ENCODE results near the gene KLF15. TPM values are rescaled to one million over a fixed set of nuclear protein-coding genes. Genes with fewer than 3 reads are reported as not detected.

Gene KLF15
- total and polyA plus RNA-seq, 9 of the 15 experiments (the other 6 are each of a cell fraction or from before 2014, with no cell fraction given): 0.08 to 4.8 (median 1.2) TPM

DNA sequence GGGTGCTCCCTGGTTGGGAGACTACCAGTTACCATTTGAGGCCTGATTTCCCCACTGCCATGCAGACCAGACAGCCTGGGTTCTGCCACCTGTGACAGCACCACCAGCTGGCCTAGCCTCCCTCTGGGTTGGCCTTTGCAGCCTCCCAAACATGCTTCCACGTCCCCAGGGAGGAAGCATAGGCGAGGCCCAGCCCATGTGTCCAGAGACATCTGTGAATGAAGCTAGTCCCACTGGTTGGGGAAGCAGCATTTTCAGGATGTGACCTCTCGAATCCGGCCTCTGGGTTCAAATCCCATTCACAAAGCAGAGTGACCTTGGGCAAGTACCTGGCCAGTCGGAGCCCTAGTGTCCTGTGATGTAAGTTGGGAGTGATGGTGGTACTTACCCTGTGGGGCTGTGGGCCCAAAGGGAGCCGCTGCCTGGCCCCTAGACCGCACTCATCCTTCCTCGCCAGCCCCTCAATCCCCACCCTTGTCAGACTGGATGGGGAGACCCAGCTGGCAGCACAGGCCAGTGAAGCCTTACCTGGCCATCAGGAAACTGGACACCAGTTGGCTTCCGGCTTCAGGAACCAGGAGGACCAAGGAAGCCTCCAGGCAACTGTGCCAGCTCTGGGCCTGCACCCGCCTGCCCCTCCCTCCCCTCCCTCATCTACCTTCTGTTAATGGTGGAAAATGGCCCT, 6.0 kb downstream of the KLF15 start:
- no peak overlapping the region for H2AFZ ChIP-seq (ENCODE audit: low read depth, low read length)
- no peak overlapping the region for H3K27ac ChIP-seq (ENCODE audit: extremely low read depth, low read depth, low read length)
- peaks cover 5 to 16% of the 10 kb centered on the region in 2 experiments; a peak in 3 of 5 replicates for H3K4me1 ChIP-seq (replicated peaks in 1 of 2; ENCODE audit: control insufficient read depth in 2 of 2, insufficient read depth in 2 of 2, low read length in 2 of 2)
- no peak for DNase-seq (ENCODE audit: extremely low read depth in 1 of 4, low spot score in 3 of 4)
- in situ Hi-C loops (cut with MboI) (no loop called here), intact Hi-C loops (cut with micrococcal nuclease) (no loop called here)
- H3K79me2 ChIP-seq (ENCODE audit: control insufficient read depth, insufficient read depth, low read length): no peaks in the 10 kb centered on the region
- no peaks in the 10 kb centered on the region for H3K36me3 ChIP-seq (ENCODE audit: control insufficient read depth, insufficient read depth, low read length)
- BruUV-seq (replicated peaks): no TSS peak
- no peak overlapping the region for H3K4me3 ChIP-seq
- no peaks in the 10 kb centered on the region for H3K9me1 ChIP-seq (ENCODE audit: control insufficient read depth, insufficient read depth, low read length)
- no peaks in the 10 kb centered on the region for H3K9me3 ChIP-seq (replicated peaks; ENCODE audit: control insufficient read depth, insufficient read depth, low read depth, low read length)
- WGBS (ENCODE audit: insufficient coverage, low coverage, missing lambda C conversion rate): 89% methylated on average over 3 of the region's 10 CpGs
- no peak for FAIRE-seq
- CTCF ChIA-PET (ENCODE audit: low intra/inter-chr PET ratio): no interaction called here
- POLR2A ChIA-PET: no interaction called here
- no peaks in the 10 kb centered on the region for H3K27me3 ChIP-seq (ENCODE audit: control insufficient read depth in 2 of 2, insufficient read depth in 2 of 2, low read length in 2 of 2)
- H3K4me2 ChIP-seq (ENCODE audit: insufficient read depth, low read length): no peak overlapping the region
- TF ChIP-seq, protein P1, sequence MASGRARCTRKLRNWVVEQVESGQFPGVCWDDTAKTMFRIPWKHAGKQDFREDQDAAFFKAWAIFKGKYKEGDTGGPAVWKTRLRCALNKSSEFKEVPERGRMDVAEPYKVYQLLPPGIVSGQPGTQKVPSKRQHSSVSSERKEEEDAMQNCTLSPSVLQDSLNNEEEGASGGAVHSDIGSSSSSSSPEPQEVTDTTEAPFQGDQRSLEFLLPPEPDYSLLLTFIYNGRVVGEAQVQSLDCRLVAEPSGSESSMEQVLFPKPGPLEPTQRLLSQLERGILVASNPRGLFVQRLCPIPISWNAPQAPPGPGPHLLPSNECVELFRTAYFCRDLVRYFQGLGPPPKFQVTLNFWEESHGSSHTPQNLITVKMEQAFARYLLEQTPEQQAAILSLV (tag; IDR thresholded peaks at IDR 0.05): no peak
- TF ChIP-seq, protein P2, sequence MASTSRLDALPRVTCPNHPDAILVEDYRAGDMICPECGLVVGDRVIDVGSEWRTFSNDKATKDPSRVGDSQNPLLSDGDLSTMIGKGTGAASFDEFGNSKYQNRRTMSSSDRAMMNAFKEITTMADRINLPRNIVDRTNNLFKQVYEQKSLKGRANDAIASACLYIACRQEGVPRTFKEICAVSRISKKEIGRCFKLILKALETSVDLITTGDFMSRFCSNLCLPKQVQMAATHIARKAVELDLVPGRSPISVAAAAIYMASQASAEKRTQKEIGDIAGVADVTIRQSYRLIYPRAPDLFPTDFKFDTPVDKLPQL (IDR thresholded peaks at IDR 0.05; ENCODE audit: extremely low read depth, insufficient read length): no peak
- TF ChIP-seq RFX5 (IDR thresholded peaks at IDR 0.05; ENCODE audit: low read depth, low read length) (no peak), RBM15 (IDR thresholded peaks at IDR 0.05; ENCODE audit: insufficient read depth, low read length) (no peak), ZNF41 (CRISPR knock-in tag; conservative IDR thresholded peaks at IDR 0.05) (no peak), ZNF121 (CRISPR knock-in tag; conservative IDR thresholded peaks at IDR 0.05) (no peak), XRCC5 (IDR thresholded peaks at IDR 0.05; ENCODE audit: low read depth, low read length) (no peak), RBBP5 (IDR thresholded peaks at IDR 0.05; ENCODE audit: borderline replicate concordance, insufficient read depth, low read length, poor library complexity, severe bottlenecking) (no peak), ZNF3 (CRISPR knock-in tag; IDR thresholded peaks at IDR 0.05) (no peak), ETV1 (tag; conservative IDR thresholded peaks at IDR 0.05; ENCODE audit: low read depth) (no peak), ZNF316 (IDR thresholded peaks at IDR 0.05) (no peak)
- TF ChIP-seq, protein P3, sequence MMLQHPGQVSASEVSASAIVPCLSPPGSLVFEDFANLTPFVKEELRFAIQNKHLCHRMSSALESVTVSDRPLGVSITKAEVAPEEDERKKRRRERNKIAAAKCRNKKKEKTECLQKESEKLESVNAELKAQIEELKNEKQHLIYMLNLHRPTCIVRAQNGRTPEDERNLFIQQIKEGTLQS (IDR thresholded peaks at IDR 0.05): no peak
- TF ChIP-seq, protein P3 (CRISPR knock-in tag; conservative IDR thresholded peaks at IDR 0.05): no peak
- TF ChIP-seq, protein P4, sequence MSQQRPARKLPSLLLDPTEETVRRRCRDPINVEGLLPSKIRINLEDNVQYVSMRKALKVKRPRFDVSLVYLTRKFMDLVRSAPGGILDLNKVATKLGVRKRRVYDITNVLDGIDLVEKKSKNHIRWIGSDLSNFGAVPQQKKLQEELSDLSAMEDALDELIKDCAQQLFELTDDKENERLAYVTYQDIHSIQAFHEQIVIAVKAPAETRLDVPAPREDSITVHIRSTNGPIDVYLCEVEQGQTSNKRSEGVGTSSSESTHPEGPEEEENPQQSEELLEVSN (IDR thresholded peaks at IDR 0.05; ENCODE audit: borderline replicate concordance in 1 of 2, extremely low read depth in 1 of 2, insufficient read depth in 1 of 2, insufficient read length in 1 of 2, low read depth in 1 of 2, low read length in 1 of 2, poor library complexity in 1 of 2, severe bottlenecking in 1 of 2): no peak
- no peak for ATAC-seq
- H3K9ac ChIP-seq (ENCODE audit: insufficient read depth in 1 of 2, low read depth in 2 of 2, low read length in 2 of 2): no peak overlapping the region
- H4K20me1 ChIP-seq (replicated peaks; ENCODE audit: control insufficient read depth, insufficient read depth, low read length): no peaks in the 10 kb centered on the region
